OCI-LY1 (cell line): ENCODE measurements around the gene EYS.
"Not testable (repeated sequence)": the region's sequence is repeated elsewhere in the genome, so short reads cannot be mapped to it uniquely, and the experiment has no call there.

Experiments used
- H2AFZ ChIP-seq: fragments of 200-600 bp; sonication (generic), shearing (Covaris generic); 2 replicates; pipeline ENCODE4 v1.6.0; 2014; ENCODE audit warnings: antibody characterized with exemption, mild to moderate bottlenecking, low read length
- H3F3A ChIP-seq: fragments of 200-600 bp; sonication (generic), shearing (Covaris generic); 2 replicates; pipeline ENCODE4 v1.6.0; 2014; ENCODE audit warnings: mild to moderate bottlenecking, antibody characterized with exemption, low read length, moderate library complexity; ENCODE audit not compliant: insufficient read depth
- H3K27ac ChIP-seq: fragments of 200-600 bp; sonication (generic); 2 replicates; pipeline ENCODE4 v1.5.1; 2014; ENCODE audit warnings: low read length, mixed run types, mild to moderate bottlenecking, low read depth; ENCODE audit not compliant: poor library complexity, severe bottlenecking
- H3K27me3 ChIP-seq: fragments of 200-600 bp; sonication (generic); 2 replicates; pipeline ENCODE4 v1.6.0; 2014; ENCODE audit warnings: antibody characterized with exemption, mild to moderate bottlenecking, low read length, moderate library complexity; ENCODE audit not compliant: insufficient read depth
- H3K36me3 ChIP-seq: fragments of 200-600 bp; sonication (generic); 2 replicates; pipeline ENCODE4 v1.6.1; 2014; ENCODE audit warnings: mild to moderate bottlenecking, antibody characterized with exemption, low read length, moderate library complexity, mixed read lengths; ENCODE audit not compliant: insufficient read depth
- H3K4me1 ChIP-seq: fragments of 200-600 bp; sonication (generic); 2 replicates; pipeline ENCODE4 v1.5.1; 2014; ENCODE audit warnings: mild to moderate bottlenecking, low read length, moderate library complexity; ENCODE audit not compliant: insufficient read depth, severe bottlenecking
- H3K4me2 ChIP-seq: fragments of 200-600 bp; sonication (generic), shearing (Covaris generic); 2 replicates; pipeline ENCODE4 v1.6.1; 2014; ENCODE audit warnings: low read length
- H3K4me3 ChIP-seq: fragments of 200-600 bp; sonication (generic); 2 replicates; pipeline ENCODE4 v1.5.1; 2014; ENCODE audit warnings: low read length, low read depth, mild to moderate bottlenecking, mixed read lengths; ENCODE audit not compliant: poor library complexity, severe bottlenecking
- H3K79me2 ChIP-seq: fragments of 200-600 bp; shearing (Covaris generic); 2 replicates; pipeline ENCODE4 v1.6.1; 2016; ENCODE audit warnings: mixed run types, low read length, mixed read lengths; ENCODE audit not compliant: insufficient read depth
- H3K9ac ChIP-seq: fragments of 200-600 bp; sonication (generic), shearing (Covaris generic); 2 replicates; pipeline ENCODE4 v1.6.1; 2014; ENCODE audit warnings: mild to moderate bottlenecking, low read length, mixed read lengths
- H3K9me2 ChIP-seq: fragments of 200-600 bp; sonication (generic), shearing (Covaris generic); 2 replicates; pipeline ENCODE4 v1.6.1; 2014; ENCODE audit warnings: low read depth, mild to moderate bottlenecking, low read length, mixed read lengths
- H3K9me3 ChIP-seq: fragments of 200-600 bp; shearing (Covaris generic); 2 replicates; pipeline ENCODE4 v1.6.1; 2014; ENCODE audit warnings: low read length, mixed read lengths
- H4K20me1 ChIP-seq: fragments of 200-600 bp; sonication (generic), shearing (Covaris generic); 2 replicates; pipeline ENCODE4 v1.6.0; 2016; ENCODE audit warnings: mild to moderate bottlenecking, low read length; ENCODE audit not compliant: insufficient read depth
- EZH2 ChIP-seq: fragments of 200-600 bp; sonication (generic), shearing (Covaris generic); IDR thresholded peaks from 2 replicates; pipeline ENCODE4 v1.8.0; 2017; ENCODE audit warnings: borderline replicate concordance, mixed run types, mild to moderate bottlenecking, antibody characterized with exemption, low read length, moderate library complexity, mixed read lengths
- TF ChIP-seq, protein P1 (sequence below): fragments of 200-600 bp; sonication (generic), shearing (Covaris generic); IDR thresholded peaks from 2 replicates; pipeline ENCODE4 v1.5.1; 2017; ENCODE audit warnings: mild to moderate bottlenecking, antibody characterized with exemption, low read length, moderate library complexity, mixed read lengths

The EYS gene

GRCh38 chr6:65004283-65004682, 702.7 kb downstream of the EYS start:
- Histone ChIP-seq H3K36me3 (no peaks in the 10 kb centered on the region), H3K4me2 (no peak overlapping the region), H3F3A (no peaks in the 10 kb centered on the region), H3K27me3 (no peaks in the 10 kb centered on the region), H3K4me3 (no peak overlapping the region), H3K4me1 (no peaks in the 10 kb centered on the region), H3K9ac (no peak overlapping the region), H3K27ac (no peak overlapping the region), H3K79me2 (no peaks in the 10 kb centered on the region), H4K20me1 (no peaks in the 10 kb centered on the region), H3K9me2 (no peaks in the 10 kb centered on the region), H2AFZ (no peak overlapping the region), H3K9me3 (no peaks in the 10 kb centered on the region)
- TF ChIP-seq, protein P1, sequence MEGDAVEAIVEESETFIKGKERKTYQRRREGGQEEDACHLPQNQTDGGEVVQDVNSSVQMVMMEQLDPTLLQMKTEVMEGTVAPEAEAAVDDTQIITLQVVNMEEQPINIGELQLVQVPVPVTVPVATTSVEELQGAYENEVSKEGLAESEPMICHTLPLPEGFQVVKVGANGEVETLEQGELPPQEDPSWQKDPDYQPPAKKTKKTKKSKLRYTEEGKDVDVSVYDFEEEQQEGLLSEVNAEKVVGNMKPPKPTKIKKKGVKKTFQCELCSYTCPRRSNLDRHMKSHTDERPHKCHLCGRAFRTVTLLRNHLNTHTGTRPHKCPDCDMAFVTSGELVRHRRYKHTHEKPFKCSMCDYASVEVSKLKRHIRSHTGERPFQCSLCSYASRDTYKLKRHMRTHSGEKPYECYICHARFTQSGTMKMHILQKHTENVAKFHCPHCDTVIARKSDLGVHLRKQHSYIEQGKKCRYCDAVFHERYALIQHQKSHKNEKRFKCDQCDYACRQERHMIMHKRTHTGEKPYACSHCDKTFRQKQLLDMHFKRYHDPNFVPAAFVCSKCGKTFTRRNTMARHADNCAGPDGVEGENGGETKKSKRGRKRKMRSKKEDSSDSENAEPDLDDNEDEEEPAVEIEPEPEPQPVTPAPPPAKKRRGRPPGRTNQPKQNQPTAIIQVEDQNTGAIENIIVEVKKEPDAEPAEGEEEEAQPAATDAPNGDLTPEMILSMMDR, result no peak
- TF ChIP-seq EZH2, result no peak

GRCh38 chr6:65002882-65003281, 704.1 kb downstream of the EYS start:
- not testable (repeated sequence) for H3F3A ChIP-seq, H3K9me2 ChIP-seq, H3K9ac ChIP-seq, H4K20me1 ChIP-seq, H3K4me1 ChIP-seq, H3K36me3 ChIP-seq, H3K9me3 ChIP-seq, H2AFZ ChIP-seq, H3K79me2 ChIP-seq, H3K4me2 ChIP-seq, H3K27ac ChIP-seq, H3K27me3 ChIP-seq, H3K4me3 ChIP-seq

DNA sequence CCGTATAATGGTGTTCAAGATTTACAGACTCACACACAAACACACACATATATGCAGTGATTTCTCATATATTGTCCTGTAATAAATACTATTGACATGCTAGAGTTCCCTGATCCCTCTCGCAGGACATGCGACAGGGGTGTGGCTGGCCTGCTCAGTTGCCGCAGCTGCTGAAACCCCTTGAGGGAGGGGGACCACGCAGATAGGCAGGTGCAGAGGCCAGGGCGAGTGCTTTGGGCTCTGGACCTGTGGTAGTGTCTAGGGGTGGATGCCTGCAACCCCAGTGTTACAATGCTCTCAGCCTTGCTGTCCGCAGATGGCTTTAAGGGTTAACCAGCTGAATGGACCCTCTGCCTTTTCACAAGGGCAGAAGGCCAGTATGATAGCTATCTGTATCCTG, 706.2 kb downstream of the EYS start:
- Histone ChIP-seq H3K4me2 (no peak overlapping the region), H3K9me2 (no peaks in the 10 kb centered on the region), H3K27ac (no peak overlapping the region), H3K4me3 (no peak overlapping the region), H3K27me3 (no peaks in the 10 kb centered on the region), H3K79me2 (no peaks in the 10 kb centered on the region), H4K20me1 (no peaks in the 10 kb centered on the region), H3K4me1 (no peaks in the 10 kb centered on the region), H2AFZ (no peak overlapping the region), H3K9me3 (no peaks in the 10 kb centered on the region), H3F3A (no peaks in the 10 kb centered on the region), H3K9ac (no peak overlapping the region), H3K36me3 (no peaks in the 10 kb centered on the region)
- TF ChIP-seq, protein P1, result no peak
- no peak for TF ChIP-seq EZH2

- H3K36me3 ChIP-seq, result no peaks in the 10 kb centered on the region
- H2AFZ ChIP-seq, result no peak overlapping the region
- no peak overlapping the region for H3K4me2 ChIP-seq
- H3F3A ChIP-seq, result no peaks in the 10 kb centered on the region
- H3K79me2 ChIP-seq, result no peaks in the 10 kb centered on the region
- no peaks in the 10 kb centered on the region for H3K9me2 ChIP-seq
- TF ChIP-seq, protein P1, result no peak
- TF ChIP-seq EZH2, result no peak
- H3K27ac ChIP-seq, result no peak overlapping the region
- no peaks in the 10 kb centered on the region for H3K27me3 ChIP-seq
- no peaks in the 10 kb centered on the region for H4K20me1 ChIP-seq
- H3K4me1 ChIP-seq, result no peaks in the 10 kb centered on the region
- H3K4me3 ChIP-seq, result no peak overlapping the region
- no peaks in the 10 kb centered on the region for H3K9me3 ChIP-seq
- no peak overlapping the region for H3K9ac ChIP-seq
Measured at GRCh38 chr6:64998204-64998603, 708.8 kb downstream of the EYS start.
